Measurements from ENCODE around the gene CPSF3. TPM values are rescaled to one million over a fixed set of nuclear protein-coding genes. Genes with fewer than 3 reads are reported as not detected.

Gene CPSF3
- total and polyA plus RNA-seq, 3 donors from 2014 or later = 54.4 to 112 (median 72.3) TPM

DNA sequence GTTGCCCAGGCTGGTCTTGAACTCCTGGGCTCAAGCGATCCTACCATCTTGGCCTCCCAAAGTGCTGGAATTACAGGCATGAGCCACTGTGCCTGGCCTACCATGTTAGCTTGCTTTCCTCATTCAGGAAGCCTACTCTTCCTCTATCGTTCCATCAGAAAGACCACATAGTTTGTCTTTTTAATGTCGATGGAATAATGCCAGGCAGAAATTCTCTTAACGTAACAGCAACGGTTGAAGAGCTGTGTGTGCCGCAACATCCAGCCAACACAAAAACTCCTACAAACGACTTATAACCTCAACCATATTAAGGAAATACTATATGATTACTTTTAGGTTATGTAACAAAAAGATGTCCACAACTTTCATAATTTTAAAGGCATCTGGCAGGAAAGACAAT is 10.7 kb upstream of the CPSF3 start:
- no peaks in the 10 kb centered on the region for H3K9me3 ChIP-seq
- no peaks in the 10 kb centered on the region for H3K27me3 ChIP-seq
- intact Hi-C loops (cut with DNase I; ENCODE audit: low total_unique reads) = no loop called here
- H3K36me3 ChIP-seq (ENCODE audit: low read depth, missing control alignments) = no peaks in the 10 kb centered on the region
- no peak overlapping the region for H3K4me3 ChIP-seq
- no peaks in the 10 kb centered on the region for H3K4me1 ChIP-seq
- DNase-seq = no peak
- no peak overlapping the region for H3K27ac ChIP-seq
- no peak for TF ChIP-seq POLR2A (IDR thresholded peaks at IDR 0.05)
- TF ChIP-seq, protein P1, sequence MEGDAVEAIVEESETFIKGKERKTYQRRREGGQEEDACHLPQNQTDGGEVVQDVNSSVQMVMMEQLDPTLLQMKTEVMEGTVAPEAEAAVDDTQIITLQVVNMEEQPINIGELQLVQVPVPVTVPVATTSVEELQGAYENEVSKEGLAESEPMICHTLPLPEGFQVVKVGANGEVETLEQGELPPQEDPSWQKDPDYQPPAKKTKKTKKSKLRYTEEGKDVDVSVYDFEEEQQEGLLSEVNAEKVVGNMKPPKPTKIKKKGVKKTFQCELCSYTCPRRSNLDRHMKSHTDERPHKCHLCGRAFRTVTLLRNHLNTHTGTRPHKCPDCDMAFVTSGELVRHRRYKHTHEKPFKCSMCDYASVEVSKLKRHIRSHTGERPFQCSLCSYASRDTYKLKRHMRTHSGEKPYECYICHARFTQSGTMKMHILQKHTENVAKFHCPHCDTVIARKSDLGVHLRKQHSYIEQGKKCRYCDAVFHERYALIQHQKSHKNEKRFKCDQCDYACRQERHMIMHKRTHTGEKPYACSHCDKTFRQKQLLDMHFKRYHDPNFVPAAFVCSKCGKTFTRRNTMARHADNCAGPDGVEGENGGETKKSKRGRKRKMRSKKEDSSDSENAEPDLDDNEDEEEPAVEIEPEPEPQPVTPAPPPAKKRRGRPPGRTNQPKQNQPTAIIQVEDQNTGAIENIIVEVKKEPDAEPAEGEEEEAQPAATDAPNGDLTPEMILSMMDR (IDR thresholded peaks at IDR 0.05) = no peak
- WGBS, 2 donors = 78% methylated on average over 7 of the region's 7 CpGs

DNA sequence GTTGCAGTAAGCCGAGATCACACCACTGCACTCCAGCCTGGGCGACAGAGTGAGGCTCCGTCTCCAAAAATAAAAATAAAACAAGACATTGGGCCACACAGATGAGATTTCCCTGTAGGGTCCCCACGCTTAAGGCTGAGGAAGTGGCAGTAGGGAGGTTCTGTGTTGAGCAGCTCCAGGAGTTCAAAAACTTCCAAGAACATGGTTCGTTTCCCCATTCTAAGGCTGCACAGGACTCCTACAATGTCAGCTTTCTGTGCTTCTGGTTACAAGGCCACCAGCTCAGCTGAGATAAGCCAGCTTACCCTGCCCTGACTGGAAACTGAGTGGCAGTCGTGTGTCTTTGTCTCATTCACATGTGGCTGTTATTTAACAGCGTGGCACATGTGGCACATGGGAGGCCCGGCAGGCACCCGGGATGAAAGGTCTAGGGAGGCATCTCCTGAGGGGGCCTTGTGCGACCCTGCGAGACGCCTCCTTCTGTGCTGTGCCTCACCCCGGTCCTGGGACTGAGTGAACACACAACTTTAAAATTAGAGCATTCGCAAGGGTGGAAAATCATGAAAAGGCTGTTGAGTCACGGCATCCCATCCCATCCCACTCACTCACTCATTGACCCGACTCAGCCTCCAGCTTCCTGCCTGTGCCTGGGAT is 7.8 kb upstream of the CPSF3 start:
- peak; percentile 49 for DNase-seq
- TF ChIP-seq, protein P1 (IDR thresholded peaks at IDR 0.05) = no peak
- no peak for TF ChIP-seq POLR2A (IDR thresholded peaks at IDR 0.05)
- Histone ChIP-seq H3K27ac (no peak overlapping the region), H3K4me3 (no peak overlapping the region), H3K9me3 (no peaks in the 10 kb centered on the region), H3K36me3 (ENCODE audit: low read depth, missing control alignments) (no peaks in the 10 kb centered on the region), H3K27me3 (no peaks in the 10 kb centered on the region), H3K4me1 (no peaks in the 10 kb centered on the region)
- intact Hi-C loops (cut with DNase I; ENCODE audit: low total_unique reads) = no loop called here
- 77 to 90% methylated on average over 10 to 16 of the region's 16 CpGs for WGBS, 2 donors

DNA sequence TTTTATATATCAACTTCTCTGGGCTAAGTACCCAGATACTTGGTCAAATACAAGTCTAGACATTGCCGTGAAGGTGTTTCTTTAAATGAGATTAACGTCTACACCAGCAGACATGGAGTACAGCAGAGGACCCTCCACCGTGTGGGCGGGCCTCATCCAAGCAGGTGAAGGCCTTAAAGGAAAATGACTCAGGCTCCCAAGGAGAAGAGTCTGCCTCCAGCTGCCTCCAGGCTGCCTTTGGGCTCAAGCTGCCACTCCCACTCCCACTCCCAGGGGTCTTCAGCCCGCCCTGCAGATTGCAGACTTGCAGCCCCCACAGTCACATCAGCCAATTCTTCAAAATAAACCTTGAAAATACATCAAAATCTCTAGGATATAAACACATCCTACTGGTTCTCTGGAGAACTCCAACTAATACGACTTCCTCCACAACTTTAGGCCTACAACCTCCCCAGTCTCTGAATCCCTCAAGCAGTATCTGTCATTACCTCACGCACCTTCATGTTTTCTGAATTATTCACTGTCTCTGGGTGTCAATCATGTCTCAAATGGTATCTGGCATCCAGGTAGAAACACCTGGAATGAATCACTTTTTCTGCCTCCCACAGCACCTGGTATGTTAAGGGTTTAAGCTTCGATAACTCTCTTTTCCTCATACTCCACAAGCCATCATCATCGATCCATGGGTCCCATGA is 7.0 kb upstream of the CPSF3 start:
- Histone ChIP-seq H3K27me3 (no peaks in the 10 kb centered on the region), H3K4me1 (no peaks in the 10 kb centered on the region), H3K36me3 (ENCODE audit: low read depth, missing control alignments) (no peaks in the 10 kb centered on the region), H3K4me3 (no peak overlapping the region), H3K27ac (no peak overlapping the region), H3K9me3 (no peaks in the 10 kb centered on the region)
- 82 to 84% methylated on average over 9 of the region's 9 CpGs for WGBS, 2 donors
- DNase-seq = no peak
- intact Hi-C loops (cut with DNase I; ENCODE audit: low total_unique reads) = no loop called here
- TF ChIP-seq, protein P1 (IDR thresholded peaks at IDR 0.05) = no peak
- no peak for TF ChIP-seq POLR2A (IDR thresholded peaks at IDR 0.05)

DNA sequence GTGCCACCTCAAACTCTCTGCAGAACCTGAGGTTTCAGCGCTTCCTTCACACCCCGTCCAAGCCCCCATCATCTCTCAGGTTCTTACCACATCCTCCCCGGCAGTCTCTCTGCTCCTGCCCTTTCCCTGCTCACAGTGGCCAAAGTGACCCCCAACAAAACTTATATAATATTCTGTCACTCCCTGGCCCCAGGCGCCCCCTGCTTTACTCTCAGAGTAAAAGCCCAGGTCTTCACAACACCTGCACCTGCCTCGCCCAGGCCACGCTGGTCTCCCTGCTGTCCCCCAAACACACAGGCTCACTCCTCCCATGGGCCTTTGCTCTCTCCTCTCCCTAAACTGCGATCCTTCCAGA is 6.5 kb upstream of the CPSF3 start:
- Histone ChIP-seq H3K4me3 (no peak overlapping the region), H3K9me3 (no peaks in the 10 kb centered on the region), H3K27ac (no peak overlapping the region), H3K4me1 (no peaks in the 10 kb centered on the region), H3K27me3 (no peaks in the 10 kb centered on the region), H3K36me3 (ENCODE audit: low read depth, missing control alignments) (no peaks in the 10 kb centered on the region)
- no peak for DNase-seq
- WGBS, 2 donors = 94 to 96% methylated on average over 7 of the region's 7 CpGs
- intact Hi-C loops (cut with DNase I; ENCODE audit: low total_unique reads) = no loop called here
- TF ChIP-seq POLR2A (IDR thresholded peaks at IDR 0.05) = no peak
- TF ChIP-seq, protein P1 (IDR thresholded peaks at IDR 0.05) = no peak

DNA sequence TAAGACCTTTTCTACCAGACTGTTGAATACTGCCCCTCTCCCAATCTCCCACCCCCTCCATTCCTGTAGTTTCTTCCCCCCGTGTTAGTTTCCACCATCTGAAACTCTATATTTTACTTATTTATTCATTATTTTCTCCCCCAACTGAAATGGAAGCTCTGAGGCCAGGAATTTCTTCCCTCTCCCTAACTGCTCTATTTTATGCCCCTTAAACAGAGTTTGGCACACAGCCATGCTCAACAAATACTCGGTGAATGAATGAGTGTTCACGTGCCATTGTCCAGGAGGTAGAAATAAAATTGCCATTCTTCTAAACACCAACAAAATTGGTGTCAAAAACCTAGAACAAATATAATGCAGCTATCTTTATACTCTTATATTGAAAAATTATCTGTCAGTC is 5.7 kb upstream of the CPSF3 start:
- no peak for TF ChIP-seq POLR2A (IDR thresholded peaks at IDR 0.05)
- TF ChIP-seq, protein P1 (IDR thresholded peaks at IDR 0.05) = no peak
- no peaks in the 10 kb centered on the region for H3K9me3 ChIP-seq
- 71 to 72% methylated on average over 3 of the region's 3 CpGs for WGBS, 2 donors
- H3K4me3 ChIP-seq = no peak overlapping the region
- H3K4me1 ChIP-seq = no peaks in the 10 kb centered on the region
- intact Hi-C loops (cut with DNase I; ENCODE audit: low total_unique reads) = no loop called here
- DNase-seq = no peak
- no peaks in the 10 kb centered on the region for H3K36me3 ChIP-seq (ENCODE audit: low read depth, missing control alignments)
- no peak overlapping the region for H3K27ac ChIP-seq
- no peaks in the 10 kb centered on the region for H3K27me3 ChIP-seq
